ENCODE data around the gene MCF2L. TPM values are rescaled to one million over a fixed set of nuclear protein-coding genes. Genes with fewer than 3 reads are reported as not detected.

The MCF2L gene
- total and polyA plus RNA-seq, 10 of the 15 experiments (the other 5 are each of a cell fraction or from before 2014, with no cell fraction given), result 0.06 to 1.1 (median 0.21) TPM; not detected in 2

DNA sequence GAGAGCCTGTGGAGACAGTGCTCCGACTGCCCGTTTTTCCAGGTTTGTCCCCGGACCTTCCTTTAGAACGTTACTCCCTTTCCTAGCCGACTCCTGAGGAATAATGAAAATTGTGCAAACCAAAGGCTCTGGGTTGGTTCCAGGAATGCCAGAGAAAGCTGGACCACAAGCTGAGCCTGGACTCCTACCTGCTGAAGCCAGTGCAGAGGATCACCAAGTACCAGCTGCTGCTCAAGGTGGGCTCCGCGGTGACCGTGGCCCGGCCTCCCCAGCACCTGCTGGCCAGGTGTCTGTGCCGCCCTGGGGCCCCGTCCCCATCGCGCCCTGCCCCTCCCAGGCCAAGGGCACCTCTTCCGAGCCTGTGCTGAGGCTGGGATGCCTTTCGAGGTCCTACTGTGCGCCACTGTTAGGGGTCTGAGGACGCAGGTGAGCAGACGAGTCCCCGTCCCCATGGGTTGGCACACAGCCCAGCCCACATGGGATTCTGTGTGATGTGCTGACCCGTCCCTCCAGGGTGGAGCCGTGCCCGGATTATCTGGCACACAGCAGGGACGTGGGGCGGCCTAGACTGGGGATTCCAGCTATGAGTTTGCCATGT, 116.0 kb downstream of the MCF2L start:
- no TSS peak for BruUV-seq (replicated peaks)
- WGBS (ENCODE audit: insufficient coverage, insufficient replicate concordance, low lambda C conversion rate, missing lambda C conversion rate), result 51% methylated on average over 24 of the region's 24 CpGs
- in situ Hi-C loops (cut with MboI) (no loop called here), intact Hi-C loops (cut with micrococcal nuclease; ENCODE audit: unreplicated experiment) (no loop called here)
- RAD21 ChIA-PET (ENCODE audit: unreplicated experiment), result no interaction called here
- H3K9me3 ChIP-seq (replicated peaks; ENCODE audit: control insufficient read depth, insufficient read depth, low read length), result no peaks in the 10 kb centered on the region
- TF ChIP-seq, protein P1, sequence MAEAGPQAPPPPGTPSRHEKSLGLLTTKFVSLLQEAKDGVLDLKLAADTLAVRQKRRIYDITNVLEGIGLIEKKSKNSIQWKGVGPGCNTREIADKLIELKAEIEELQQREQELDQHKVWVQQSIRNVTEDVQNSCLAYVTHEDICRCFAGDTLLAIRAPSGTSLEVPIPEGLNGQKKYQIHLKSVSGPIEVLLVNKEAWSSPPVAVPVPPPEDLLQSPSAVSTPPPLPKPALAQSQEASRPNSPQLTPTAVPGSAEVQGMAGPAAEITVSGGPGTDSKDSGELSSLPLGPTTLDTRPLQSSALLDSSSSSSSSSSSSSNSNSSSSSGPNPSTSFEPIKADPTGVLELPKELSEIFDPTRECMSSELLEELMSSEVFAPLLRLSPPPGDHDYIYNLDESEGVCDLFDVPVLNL (IDR thresholded peaks at IDR 0.05; ENCODE audit: low read depth, low read length), result no peak
- TF ChIP-seq, protein P2, sequence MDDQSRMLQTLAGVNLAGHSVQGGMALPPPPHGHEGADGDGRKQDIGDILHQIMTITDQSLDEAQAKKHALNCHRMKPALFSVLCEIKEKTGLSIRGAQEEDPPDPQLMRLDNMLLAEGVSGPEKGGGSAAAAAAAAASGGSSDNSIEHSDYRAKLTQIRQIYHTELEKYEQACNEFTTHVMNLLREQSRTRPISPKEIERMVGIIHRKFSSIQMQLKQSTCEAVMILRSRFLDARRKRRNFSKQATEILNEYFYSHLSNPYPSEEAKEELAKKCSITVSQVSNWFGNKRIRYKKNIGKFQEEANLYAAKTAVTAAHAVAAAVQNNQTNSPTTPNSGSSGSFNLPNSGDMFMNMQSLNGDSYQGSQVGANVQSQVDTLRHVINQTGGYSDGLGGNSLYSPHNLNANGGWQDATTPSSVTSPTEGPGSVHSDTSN (IDR thresholded peaks at IDR 0.05; ENCODE audit: insufficient replicate concordance, low read depth, low read length), result no peak
- TF ChIP-seq KAT2A (conservative IDR thresholded peaks at IDR 0.05; ENCODE audit: control insufficient read depth, low read depth, low read length) (no peak), HDAC2 (IDR thresholded peaks at IDR 0.05) (no peak), ZNF622 (IDR thresholded peaks at IDR 0.05) (no peak), FOXM1 (IDR thresholded peaks at IDR 0.05; ENCODE audit: low read depth, low read length) (no peak), MTA2 (IDR thresholded peaks at IDR 0.05; ENCODE audit: low read depth) (no peak), CHD4 (IDR thresholded peaks at IDR 0.05) (no peak), SMAD1 (IDR thresholded peaks at IDR 0.05; ENCODE audit: low read depth, partially characterized antibody) (no peak), YBX1 (IDR thresholded peaks at IDR 0.05) (no peak), MEF2A (IDR thresholded peaks at IDR 0.05; ENCODE audit: insufficient read depth, low read depth, low read length) (no peak), HDAC6 (IDR thresholded peaks at IDR 0.05; ENCODE audit: unreplicated experiment) (no peak), BHLHE40 (IDR thresholded peaks at IDR 0.05; ENCODE audit: borderline replicate concordance in 1 of 2, low read depth in 2 of 2, low read length in 1 of 2) (no peak)
- H4K20me1 ChIP-seq (ENCODE audit: control insufficient read depth, insufficient read depth), result no peaks in the 10 kb centered on the region
- no peak for FAIRE-seq
- H3K4me2 ChIP-seq (ENCODE audit: control insufficient read depth, insufficient read depth), result no peak overlapping the region
- no peaks in the 10 kb centered on the region for H3K36me3 ChIP-seq (ENCODE audit: control insufficient read depth in 2 of 2, insufficient read depth in 2 of 2, low read length in 1 of 2)
- no peak for ATAC-seq
- POLR2A ChIA-PET, result no interaction called here
- no peak overlapping the region for H3K4me3 ChIP-seq
- no peaks in the 10 kb centered on the region for H3K4me1 ChIP-seq (ENCODE audit: control insufficient read depth, insufficient read depth, low read length)
- no peak overlapping the region for H3K9ac ChIP-seq (ENCODE audit: control insufficient read depth, insufficient read depth, low read length)
- H3K27ac ChIP-seq (ENCODE audit: control insufficient read depth, insufficient read depth), result no peak overlapping the region
- CTCF ChIA-PET, result no interaction called here
- no peak overlapping the region for H2AFZ ChIP-seq (ENCODE audit: control insufficient read depth, low read depth, low read length)
- no peaks in the 10 kb centered on the region for H3K79me2 ChIP-seq (ENCODE audit: control insufficient read depth, insufficient read depth, low read length)
- SMC1A ChIA-PET (ENCODE audit: uncharacterized antibody, unreplicated experiment), result no interaction called here
- DNase-seq (ENCODE audit: low read depth, low spot score), result no peak
- no peaks in the 10 kb centered on the region for H3K27me3 ChIP-seq (replicated peaks in 1 of 2; ENCODE audit: control insufficient read depth in 2 of 2, insufficient read depth in 2 of 2, low read length in 1 of 2)
